ENCODE measurements around the gene CHP1.

CHP1 gene

DNA sequence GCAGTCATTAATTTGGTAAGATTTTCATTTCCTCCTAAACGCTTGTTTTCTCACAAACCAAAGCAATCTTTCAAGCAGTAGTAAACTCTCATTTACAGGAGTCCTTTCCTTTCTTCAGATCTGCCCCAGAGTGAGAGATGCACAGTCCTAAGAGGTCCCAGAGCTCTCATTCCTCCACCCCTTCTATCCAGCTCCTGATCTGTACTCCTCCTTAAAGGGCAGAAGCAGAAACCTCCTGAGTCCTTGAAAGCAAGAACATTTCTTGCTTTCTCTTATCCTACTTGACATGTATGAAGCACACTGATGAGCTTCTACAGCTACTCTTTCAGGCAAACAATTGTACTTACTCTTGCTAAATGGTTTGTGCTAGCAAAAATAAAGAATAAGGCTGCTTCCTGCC, 12.2 kb upstream of the CHP1 start:
- TF ChIP-seq POLR2AphosphoS5 (IDR thresholded peaks at IDR 0.05; ENCODE audit: low read depth, low read length) (no peak), SIN3A (IDR thresholded peaks at IDR 0.05; ENCODE audit: borderline replicate concordance, insufficient read depth, low read length) (no peak), FOXP2 (optimal IDR thresholded peaks at IDR 0.05; ENCODE audit: borderline replicate concordance, extremely low read depth, extremely low read length, insufficient read depth) (no peak), TAF1 (IDR thresholded peaks at IDR 0.05; ENCODE audit: borderline replicate concordance, insufficient read depth, low read length) (no peak)

DNA sequence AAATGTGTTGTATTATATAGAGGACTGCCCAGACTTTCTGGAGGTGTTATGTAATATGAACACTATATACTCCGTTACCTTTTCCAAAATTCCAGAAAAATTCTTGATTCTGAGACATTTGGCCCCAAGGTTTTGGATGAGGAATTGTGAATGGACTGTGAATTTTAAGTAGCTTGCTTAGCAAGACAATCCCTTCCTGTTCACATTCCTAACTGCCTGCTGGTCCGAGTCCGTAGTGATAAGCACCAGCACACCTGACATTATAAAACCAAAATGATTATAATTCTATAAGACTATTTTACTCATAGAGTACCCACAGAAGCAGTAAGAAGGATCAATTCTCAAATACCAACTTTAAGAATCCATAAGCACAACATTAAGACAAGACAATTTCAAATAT, 11.7 kb upstream of the CHP1 start:
- no peak for TF ChIP-seq SIN3A (IDR thresholded peaks at IDR 0.05; ENCODE audit: borderline replicate concordance, insufficient read depth, low read length)
- TF ChIP-seq POLR2AphosphoS5 (IDR thresholded peaks at IDR 0.05; ENCODE audit: low read depth, low read length), result no peak
- TF ChIP-seq, protein P1, sequence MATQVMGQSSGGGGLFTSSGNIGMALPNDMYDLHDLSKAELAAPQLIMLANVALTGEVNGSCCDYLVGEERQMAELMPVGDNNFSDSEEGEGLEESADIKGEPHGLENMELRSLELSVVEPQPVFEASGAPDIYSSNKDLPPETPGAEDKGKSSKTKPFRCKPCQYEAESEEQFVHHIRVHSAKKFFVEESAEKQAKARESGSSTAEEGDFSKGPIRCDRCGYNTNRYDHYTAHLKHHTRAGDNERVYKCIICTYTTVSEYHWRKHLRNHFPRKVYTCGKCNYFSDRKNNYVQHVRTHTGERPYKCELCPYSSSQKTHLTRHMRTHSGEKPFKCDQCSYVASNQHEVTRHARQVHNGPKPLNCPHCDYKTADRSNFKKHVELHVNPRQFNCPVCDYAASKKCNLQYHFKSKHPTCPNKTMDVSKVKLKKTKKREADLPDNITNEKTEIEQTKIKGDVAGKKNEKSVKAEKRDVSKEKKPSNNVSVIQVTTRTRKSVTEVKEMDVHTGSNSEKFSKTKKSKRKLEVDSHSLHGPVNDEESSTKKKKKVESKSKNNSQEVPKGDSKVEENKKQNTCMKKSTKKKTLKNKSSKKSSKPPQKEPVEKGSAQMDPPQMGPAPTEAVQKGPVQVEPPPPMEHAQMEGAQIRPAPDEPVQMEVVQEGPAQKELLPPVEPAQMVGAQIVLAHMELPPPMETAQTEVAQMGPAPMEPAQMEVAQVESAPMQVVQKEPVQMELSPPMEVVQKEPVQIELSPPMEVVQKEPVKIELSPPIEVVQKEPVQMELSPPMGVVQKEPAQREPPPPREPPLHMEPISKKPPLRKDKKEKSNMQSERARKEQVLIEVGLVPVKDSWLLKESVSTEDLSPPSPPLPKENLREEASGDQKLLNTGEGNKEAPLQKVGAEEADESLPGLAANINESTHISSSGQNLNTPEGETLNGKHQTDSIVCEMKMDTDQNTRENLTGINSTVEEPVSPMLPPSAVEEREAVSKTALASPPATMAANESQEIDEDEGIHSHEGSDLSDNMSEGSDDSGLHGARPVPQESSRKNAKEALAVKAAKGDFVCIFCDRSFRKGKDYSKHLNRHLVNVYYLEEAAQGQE (IDR thresholded peaks at IDR 0.05; ENCODE audit: insufficient read depth in 1 of 2, low read depth in 2 of 2, low read length in 2 of 2), result no peak
- TF ChIP-seq TAF1 (IDR thresholded peaks at IDR 0.05; ENCODE audit: borderline replicate concordance, insufficient read depth, low read length), result no peak

GRCh38 chr15:41230345-41230649, 771 bp upstream of the CHP1 start:
- TF ChIP-seq, protein P1 (IDR thresholded peaks at IDR 0.05; ENCODE audit: insufficient read depth in 1 of 2, low read depth in 2 of 2, low read length in 2 of 2), result no peak
- TF ChIP-seq POLR2AphosphoS5 (IDR thresholded peaks at IDR 0.05; ENCODE audit: low read depth, low read length) (no peak), SIN3A (IDR thresholded peaks at IDR 0.05; ENCODE audit: borderline replicate concordance, insufficient read depth, low read length) (no peak), FOXP2 (optimal IDR thresholded peaks at IDR 0.05; ENCODE audit: borderline replicate concordance, extremely low read depth, extremely low read length, insufficient read depth) (no peak), TAF1 (IDR thresholded peaks at IDR 0.05; ENCODE audit: borderline replicate concordance, insufficient read depth, low read length) (no peak)

GRCh38 chr15:41231422-41232226, 556 bp downstream of the CHP1 start:
- TF ChIP-seq TAF1 (IDR thresholded peaks at IDR 0.05; ENCODE audit: borderline replicate concordance, insufficient read depth, low read length), result no peak
- TF ChIP-seq, protein P1 (IDR thresholded peaks at IDR 0.05; ENCODE audit: insufficient read depth in 1 of 2, low read depth in 2 of 2, low read length in 2 of 2), result no peak
- TF ChIP-seq FOXP2 (optimal IDR thresholded peaks at IDR 0.05; ENCODE audit: borderline replicate concordance, extremely low read depth, extremely low read length, insufficient read depth), result no peak
- no peak; the same call in 1 of the 2 replicates for TF ChIP-seq POLR2AphosphoS5 (IDR thresholded peaks at IDR 0.05; ENCODE audit: low read depth, low read length)
- TF ChIP-seq SIN3A (IDR thresholded peaks at IDR 0.05; ENCODE audit: borderline replicate concordance, insufficient read depth, low read length), result no peak

- TF ChIP-seq, protein P1 (IDR thresholded peaks at IDR 0.05; ENCODE audit: insufficient read depth in 1 of 2, low read depth in 2 of 2, low read length in 2 of 2), result no peak
- no peak for TF ChIP-seq SIN3A (IDR thresholded peaks at IDR 0.05; ENCODE audit: borderline replicate concordance, insufficient read depth, low read length)
- no peak for TF ChIP-seq TAF1 (IDR thresholded peaks at IDR 0.05; ENCODE audit: borderline replicate concordance, insufficient read depth, low read length)
- no peak for TF ChIP-seq POLR2AphosphoS5 (IDR thresholded peaks at IDR 0.05; ENCODE audit: low read depth, low read length)
- TF ChIP-seq FOXP2 (optimal IDR thresholded peaks at IDR 0.05; ENCODE audit: borderline replicate concordance, extremely low read depth, extremely low read length, insufficient read depth), result no peak
These were observed 2.3 kb downstream of the CHP1 start for GRCh38 chr15:41233367-41233771.

Data from PFSK-1 (cell line).